K562 (cell line): ENCODE measurements around the gene FOSL1. TPM values are rescaled to one million over a fixed set of nuclear protein-coding genes. Genes with fewer than 3 reads are reported as not detected.
A peak's percentile ranks its signal among the peaks of the same experiment; 100 is the strongest.

Source experiments
- ADNP ChIP-seq: fragments of 200-800 bp; sonication (Bioruptor generic); IDR thresholded peaks from 2 replicates; pipeline ENCODE4 v1.6.1; 2016; ENCODE audit warnings: missing genetic modification characterization, missing compliant biosample characterization
- BACH1 ChIP-seq: fragments of 200-800 bp; sonication (Bioruptor generic); IDR thresholded peaks from 2 replicates; pipeline ENCODE4 v1.6.1; 2016; ENCODE audit warnings: missing genetic modification characterization, missing compliant biosample characterization
- BCOR ChIP-seq: fragments of 450-650 bp; IDR thresholded peaks from 2 replicates; pipeline ENCODE4 v1.6.1; 2016
- CSDE1 ChIP-seq, 2 experiments: fragments of 450-650 bp; IDR thresholded peaks; 2 replicates each; pipeline ENCODE4 v1.6.1; 2016; ENCODE audit warnings: mild to moderate bottlenecking in 1 of 2
- NCOA4 ChIP-seq: fragments of 450-650 bp; IDR thresholded peaks from 2 replicates; pipeline ENCODE4 v1.6.1; 2018; ENCODE audit warnings: mild to moderate bottlenecking; ENCODE audit not compliant: partially characterized antibody
- PCBP1 ChIP-seq: fragments of 200-400 bp; formaldehyde crosslinking; IDR thresholded peaks from 2 replicates; pipeline ENCODE4 v1.6.1; 2018; ENCODE audit warnings: mild to moderate bottlenecking, low read depth, low read length; ENCODE audit not compliant: poor library complexity, severe bottlenecking
- PRPF4 ChIP-seq: fragments of 200-400 bp; formaldehyde crosslinking; IDR thresholded peaks from one replicate; pipeline ENCODE4 v1.6.1; 2017; ENCODE audit warnings: low read length, low read depth, mild to moderate bottlenecking; ENCODE audit not compliant: insufficient read depth, poor library complexity, severe bottlenecking
- SMARCB1 ChIP-seq: IDR thresholded peaks from 2 replicates; pipeline ENCODE4 v1.6.1; 2011; ENCODE audit warnings: improper control_type of control experiment, low read depth; ENCODE audit not compliant: insufficient read length
- THRAP3 ChIP-seq: fragments of 450-650 bp; IDR thresholded peaks from 2 replicates; pipeline ENCODE4 v1.6.1; 2016; ENCODE audit warnings: mild to moderate bottlenecking, inconsistent platforms, borderline replicate concordance
- ZBTB17 ChIP-seq: fragments of 450-650 bp; formaldehyde crosslinking; IDR thresholded peaks from 2 replicates; pipeline ENCODE4 v1.4.0; 2020; ENCODE audit warnings: mild to moderate bottlenecking
- ZKSCAN1 ChIP-seq: fragments of 150-350 bp; IDR thresholded peaks from 2 replicates; pipeline ENCODE4 v1.6.1; 2016; ENCODE audit warnings: low read depth, low read length
- ZNF121 ChIP-seq: sonication (generic); formaldehyde crosslinking; conservative IDR thresholded peaks from 2 replicates; pipeline ENCODE4 v1.8.0; 2022; ENCODE audit warnings: missing genetic modification reagents
- ZNF134 ChIP-seq: fragments of 250-450 bp; sonication (Bioruptor Pico); conservative IDR thresholded peaks from 2 replicates; pipeline ENCODE4 v1.4.0; 2020
- ZNF436 ChIP-seq: fragments of 250-450, 450-650 bp; sonication (Bioruptor Pico); formaldehyde crosslinking; IDR thresholded peaks from 2 replicates; pipeline ENCODE4 v1.7.0; 2020; ENCODE audit warnings: mild to moderate bottlenecking
- ZNF445 ChIP-seq: fragments of 250-450 bp; sonication (Bioruptor Pico); IDR thresholded peaks from 2 replicates; pipeline ENCODE4 v1.4.0; 2020; ENCODE audit warnings: low read depth, mild to moderate bottlenecking, moderate library complexity
- ZNF79 ChIP-seq: fragments of 250-450 bp; sonication (Bioruptor Pico); IDR thresholded peaks from 2 replicates; pipeline ENCODE4 v1.4.0; 2020; ENCODE audit warnings: low read depth, mild to moderate bottlenecking, moderate library complexity
- polyA plus RNA-seq, 8 experiments: library from polyadenylated mRNA; depleted of rRNA in 4 of 8; stranded (reverse) in 5 of 8; unstranded in 3 of 8; fragments of >200 nt; fragmentation: Nextera tagmentation in 2 of 8; fragmentation: Illumina TruSeq in 1 of 8; extraction: Ambion mirVana in 2 of 8; extraction: Trizol in 1 of 8; gene quantifications; 2 replicates each; pipeline versions ENCODE4 v1.2.1 to v1.2.3, GENCODE V29; 2011 to 2014; ENCODE audit warnings: inconsistent platforms in 1 of 8, missing spikeins in 1 of 8
- total RNA-seq, 7 experiments: library from RNA; depleted of rRNA in 6 of 7; stranded (reverse); fragments of >200 nt in 6 of 7; fragmentation: Illumina TruSeq in 2 of 7; extraction: Trizol in 2 of 7; gene quantifications; 2 replicates each; pipeline versions ENCODE4 v1.2.1 to v1.2.3, GENCODE V29; 2011 to 2021; ENCODE audit warnings: low replicate concordance in 1 of 7
- TF ChIP-seq, protein P1 (sequence below): sonication (generic); formaldehyde crosslinking; IDR thresholded peaks from 2 replicates; pipeline ENCODE4 v1.8.0; 2023; ENCODE audit warnings: missing genetic modification reagents, mild to moderate bottlenecking, borderline replicate concordance
- TF ChIP-seq, protein P2 (sequence below): fragments of 250-450 bp; sonication (Bioruptor Pico); IDR thresholded peaks from 2 replicates; pipeline ENCODE4 v1.8.0; 2022; ENCODE audit warnings: inconsistent platforms, mild to moderate bottlenecking, moderate library complexity, borderline replicate concordance
- TF ChIP-seq, protein P3 (sequence below), 2 experiments: fragments of 450-650 bp in 1 of 2; sonication (generic) in 1 of 2; formaldehyde crosslinking in 1 of 2; IDR thresholded peaks in 1 of 2; conservative IDR thresholded peaks in 1 of 2; 2 replicates each; pipeline versions ENCODE4 v1.6.1 to v1.8.1; 2016 to 2023; ENCODE audit warnings: mild to moderate bottlenecking in 2 of 2, moderate library complexity in 2 of 2, inconsistent platforms in 1 of 2, missing genetic modification reagents in 1 of 2
- TF ChIP-seq, protein P4 (sequence below): sonication (generic); formaldehyde crosslinking; IDR thresholded peaks from 2 replicates; pipeline ENCODE4 v1.5.0; 2020; ENCODE audit warnings: missing genetic modification reagents

The FOSL1 gene
- total and polyA plus RNA-seq, 9 of the 15 experiments (the other 6 are each of a cell fraction or from before 2014, with no cell fraction given): 3.5 to 39.6 (median 10.0) TPM

DNA sequence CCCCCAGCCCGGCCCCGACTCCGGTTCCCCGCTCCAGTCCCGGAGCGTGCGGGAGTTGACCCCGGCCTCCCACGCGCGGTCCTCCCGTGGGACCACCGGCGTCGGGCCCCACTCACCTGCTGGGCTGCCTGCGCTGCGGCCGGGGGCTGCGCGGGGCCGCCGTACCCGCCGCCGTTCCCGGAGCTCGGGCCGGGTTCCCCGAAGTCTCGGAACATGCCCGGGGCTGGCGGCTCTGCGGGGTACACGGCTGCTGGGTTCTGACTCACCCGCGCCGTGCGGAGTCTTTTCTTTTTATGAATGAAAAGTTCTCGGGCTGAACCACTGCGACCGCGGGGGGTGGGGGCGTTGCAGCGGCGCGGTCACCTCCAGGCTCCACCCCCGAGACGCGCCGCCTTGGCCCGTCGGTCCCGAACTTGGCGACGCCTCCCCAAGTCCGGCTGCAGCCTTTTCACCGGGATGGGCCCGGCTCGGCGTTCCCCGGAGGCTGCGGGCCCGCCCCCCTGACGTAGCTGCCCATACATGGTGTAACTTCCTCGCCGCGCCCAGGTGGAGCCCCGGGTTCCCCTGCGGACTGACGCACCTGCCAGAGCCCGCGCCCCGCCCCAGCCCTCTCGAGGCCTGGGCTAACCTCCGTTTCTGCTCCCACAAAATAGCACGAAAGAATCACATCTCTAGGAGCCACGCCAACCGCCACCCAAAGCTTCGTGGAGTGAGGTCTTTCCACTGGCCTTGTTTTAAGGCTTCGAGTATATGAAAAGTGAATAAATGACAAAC lies at the start of gene FOSL1 (continued):
- TF ChIP-seq, protein P1, sequence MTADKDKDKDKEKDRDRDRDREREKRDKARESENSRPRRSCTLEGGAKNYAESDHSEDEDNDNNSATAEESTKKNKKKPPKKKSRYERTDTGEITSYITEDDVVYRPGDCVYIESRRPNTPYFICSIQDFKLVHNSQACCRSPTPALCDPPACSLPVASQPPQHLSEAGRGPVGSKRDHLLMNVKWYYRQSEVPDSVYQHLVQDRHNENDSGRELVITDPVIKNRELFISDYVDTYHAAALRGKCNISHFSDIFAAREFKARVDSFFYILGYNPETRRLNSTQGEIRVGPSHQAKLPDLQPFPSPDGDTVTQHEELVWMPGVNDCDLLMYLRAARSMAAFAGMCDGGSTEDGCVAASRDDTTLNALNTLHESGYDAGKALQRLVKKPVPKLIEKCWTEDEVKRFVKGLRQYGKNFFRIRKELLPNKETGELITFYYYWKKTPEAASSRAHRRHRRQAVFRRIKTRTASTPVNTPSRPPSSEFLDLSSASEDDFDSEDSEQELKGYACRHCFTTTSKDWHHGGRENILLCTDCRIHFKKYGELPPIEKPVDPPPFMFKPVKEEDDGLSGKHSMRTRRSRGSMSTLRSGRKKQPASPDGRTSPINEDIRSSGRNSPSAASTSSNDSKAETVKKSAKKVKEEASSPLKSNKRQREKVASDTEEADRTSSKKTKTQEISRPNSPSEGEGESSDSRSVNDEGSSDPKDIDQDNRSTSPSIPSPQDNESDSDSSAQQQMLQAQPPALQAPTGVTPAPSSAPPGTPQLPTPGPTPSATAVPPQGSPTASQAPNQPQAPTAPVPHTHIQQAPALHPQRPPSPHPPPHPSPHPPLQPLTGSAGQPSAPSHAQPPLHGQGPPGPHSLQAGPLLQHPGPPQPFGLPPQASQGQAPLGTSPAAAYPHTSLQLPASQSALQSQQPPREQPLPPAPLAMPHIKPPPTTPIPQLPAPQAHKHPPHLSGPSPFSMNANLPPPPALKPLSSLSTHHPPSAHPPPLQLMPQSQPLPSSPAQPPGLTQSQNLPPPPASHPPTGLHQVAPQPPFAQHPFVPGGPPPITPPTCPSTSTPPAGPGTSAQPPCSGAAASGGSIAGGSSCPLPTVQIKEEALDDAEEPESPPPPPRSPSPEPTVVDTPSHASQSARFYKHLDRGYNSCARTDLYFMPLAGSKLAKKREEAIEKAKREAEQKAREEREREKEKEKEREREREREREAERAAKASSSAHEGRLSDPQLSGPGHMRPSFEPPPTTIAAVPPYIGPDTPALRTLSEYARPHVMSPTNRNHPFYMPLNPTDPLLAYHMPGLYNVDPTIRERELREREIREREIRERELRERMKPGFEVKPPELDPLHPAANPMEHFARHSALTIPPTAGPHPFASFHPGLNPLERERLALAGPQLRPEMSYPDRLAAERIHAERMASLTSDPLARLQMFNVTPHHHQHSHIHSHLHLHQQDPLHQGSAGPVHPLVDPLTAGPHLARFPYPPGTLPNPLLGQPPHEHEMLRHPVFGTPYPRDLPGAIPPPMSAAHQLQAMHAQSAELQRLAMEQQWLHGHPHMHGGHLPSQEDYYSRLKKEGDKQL (CRISPR knock-in tag): no peak
- TF ChIP-seq, protein P2, sequence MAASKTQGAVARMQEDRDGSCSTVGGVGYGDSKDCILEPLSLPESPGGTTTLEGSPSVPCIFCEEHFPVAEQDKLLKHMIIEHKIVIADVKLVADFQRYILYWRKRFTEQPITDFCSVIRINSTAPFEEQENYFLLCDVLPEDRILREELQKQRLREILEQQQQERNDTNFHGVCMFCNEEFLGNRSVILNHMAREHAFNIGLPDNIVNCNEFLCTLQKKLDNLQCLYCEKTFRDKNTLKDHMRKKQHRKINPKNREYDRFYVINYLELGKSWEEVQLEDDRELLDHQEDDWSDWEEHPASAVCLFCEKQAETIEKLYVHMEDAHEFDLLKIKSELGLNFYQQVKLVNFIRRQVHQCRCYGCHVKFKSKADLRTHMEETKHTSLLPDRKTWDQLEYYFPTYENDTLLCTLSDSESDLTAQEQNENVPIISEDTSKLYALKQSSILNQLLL (CRISPR knock-in tag): no peak
- TF ChIP-seq BACH1 (tag) (no peak), PRPF4 (peak; percentile 90), CSDE1 (IDR thresholded peaks at IDR 0.05) (no peak), ZNF445 (no peak), ADNP (tag) (no peak), ZKSCAN1 (no peak; the same call in 1 of the 2 replicates), ZBTB17 (CRISPR knock-in tag) (no peak), SMARCB1 (no peak), PCBP1 (peak; percentile 74), NCOA4 (no peak), BCOR (no peak), ZNF121 (CRISPR knock-in tag) (no peak), THRAP3 (no peak), ZNF79 (no peak), ZNF436 (no peak), ZNF134 (CRISPR knock-in tag) (no peak)
- TF ChIP-seq, protein P3, sequence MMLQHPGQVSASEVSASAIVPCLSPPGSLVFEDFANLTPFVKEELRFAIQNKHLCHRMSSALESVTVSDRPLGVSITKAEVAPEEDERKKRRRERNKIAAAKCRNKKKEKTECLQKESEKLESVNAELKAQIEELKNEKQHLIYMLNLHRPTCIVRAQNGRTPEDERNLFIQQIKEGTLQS (IDR thresholded peaks at IDR 0.05): peak; percentile 76
- TF ChIP-seq, protein P3 (CRISPR knock-in tag; conservative IDR thresholded peaks at IDR 0.05): peak; percentile 93
- TF ChIP-seq, protein P4, sequence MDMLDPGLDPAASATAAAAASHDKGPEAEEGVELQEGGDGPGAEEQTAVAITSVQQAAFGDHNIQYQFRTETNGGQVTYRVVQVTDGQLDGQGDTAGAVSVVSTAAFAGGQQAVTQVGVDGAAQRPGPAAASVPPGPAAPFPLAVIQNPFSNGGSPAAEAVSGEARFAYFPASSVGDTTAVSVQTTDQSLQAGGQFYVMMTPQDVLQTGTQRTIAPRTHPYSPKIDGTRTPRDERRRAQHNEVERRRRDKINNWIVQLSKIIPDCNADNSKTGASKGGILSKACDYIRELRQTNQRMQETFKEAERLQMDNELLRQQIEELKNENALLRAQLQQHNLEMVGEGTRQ (CRISPR knock-in tag): no peak
